HG03571 (cell line): ENCODE data around the gene ABCF1.

ENCODE experiments used
- ATAC-seq: cut with Tn5 transposase; IDR thresholded peaks from one replicate; pipeline ENCODE4 v1.9.1; 2021; ENCODE audit not compliant: unreplicated experiment

Gene ABCF1

DNA sequence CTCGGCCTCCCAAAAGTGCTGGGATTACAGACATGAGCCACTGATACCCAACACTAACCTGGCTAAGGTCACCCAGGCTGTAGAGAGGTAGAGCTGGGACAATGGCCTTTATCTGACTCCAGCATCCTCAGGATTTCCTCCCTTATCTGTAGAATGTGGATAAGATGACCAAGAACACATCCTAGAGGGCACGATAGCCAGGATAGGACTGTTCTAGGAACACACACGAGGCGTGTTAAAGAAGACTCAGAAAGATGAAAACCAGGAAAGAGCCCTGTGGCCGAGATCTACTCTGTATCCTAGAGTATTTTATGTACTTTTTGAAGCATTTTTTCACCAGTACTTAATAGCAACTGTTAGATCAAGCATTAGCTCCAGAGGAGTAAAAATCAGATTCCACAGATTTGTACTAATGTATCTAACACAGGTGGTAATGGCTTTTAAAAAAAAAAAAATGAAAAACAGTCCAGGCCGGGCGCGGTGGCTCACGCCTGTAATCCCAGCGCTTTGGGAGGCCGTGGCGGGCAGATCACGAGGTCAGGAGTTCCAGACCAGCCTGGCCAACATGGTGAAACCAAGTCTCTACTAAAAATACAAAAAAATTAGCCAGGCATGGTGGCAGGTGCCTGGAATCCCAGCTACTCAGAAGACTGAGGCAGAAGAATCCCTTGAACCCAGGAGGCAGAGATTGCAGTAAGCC is 28.5 kb downstream of the ABCF1 start:
- no peak for ATAC-seq

DNA sequence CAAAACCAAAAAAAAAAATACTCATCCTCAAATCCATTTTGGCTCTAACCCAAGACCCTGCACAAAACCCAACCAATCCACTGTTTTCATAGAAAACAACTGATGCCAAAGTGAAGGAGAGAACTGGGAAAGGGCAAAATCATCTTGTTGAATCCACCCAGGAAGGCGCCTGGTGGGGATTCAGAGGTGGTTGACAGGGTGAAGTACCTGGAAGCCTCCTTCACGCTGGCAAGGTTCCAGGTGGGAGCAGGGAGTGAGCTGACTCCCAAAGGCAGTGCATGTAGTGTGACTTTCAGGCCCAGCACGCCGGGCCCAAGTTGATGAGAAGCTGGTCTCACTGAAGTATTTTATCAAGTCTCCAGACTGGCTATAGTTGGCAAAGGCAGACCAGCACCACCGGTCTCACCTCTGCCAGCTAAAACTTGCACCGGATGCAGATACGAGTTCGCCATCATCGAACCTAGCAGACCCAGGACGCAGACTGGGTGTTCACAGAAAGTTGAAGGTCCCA is 29.3 kb downstream of the ABCF1 start:
- ATAC-seq: no peak

DNA sequence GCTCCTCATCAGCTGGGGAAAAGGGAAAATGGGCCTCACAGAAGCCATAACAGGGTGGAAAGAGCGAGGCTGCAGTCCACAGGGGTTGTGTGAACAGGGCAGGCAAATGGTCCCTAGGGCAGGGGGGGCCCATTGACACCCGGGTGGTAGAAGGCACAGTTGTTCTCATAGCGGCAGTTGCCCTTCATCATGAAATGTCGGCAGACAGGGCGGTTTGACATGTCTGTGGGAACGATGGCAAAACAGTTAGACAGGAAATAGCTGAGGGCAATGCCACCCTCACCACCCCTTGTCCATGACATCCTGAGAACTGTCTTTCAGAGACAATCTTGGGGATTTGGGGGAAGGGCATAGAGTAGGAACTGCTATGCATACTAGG is 30.2 kb downstream of the ABCF1 start:
- no peak for ATAC-seq

DNA sequence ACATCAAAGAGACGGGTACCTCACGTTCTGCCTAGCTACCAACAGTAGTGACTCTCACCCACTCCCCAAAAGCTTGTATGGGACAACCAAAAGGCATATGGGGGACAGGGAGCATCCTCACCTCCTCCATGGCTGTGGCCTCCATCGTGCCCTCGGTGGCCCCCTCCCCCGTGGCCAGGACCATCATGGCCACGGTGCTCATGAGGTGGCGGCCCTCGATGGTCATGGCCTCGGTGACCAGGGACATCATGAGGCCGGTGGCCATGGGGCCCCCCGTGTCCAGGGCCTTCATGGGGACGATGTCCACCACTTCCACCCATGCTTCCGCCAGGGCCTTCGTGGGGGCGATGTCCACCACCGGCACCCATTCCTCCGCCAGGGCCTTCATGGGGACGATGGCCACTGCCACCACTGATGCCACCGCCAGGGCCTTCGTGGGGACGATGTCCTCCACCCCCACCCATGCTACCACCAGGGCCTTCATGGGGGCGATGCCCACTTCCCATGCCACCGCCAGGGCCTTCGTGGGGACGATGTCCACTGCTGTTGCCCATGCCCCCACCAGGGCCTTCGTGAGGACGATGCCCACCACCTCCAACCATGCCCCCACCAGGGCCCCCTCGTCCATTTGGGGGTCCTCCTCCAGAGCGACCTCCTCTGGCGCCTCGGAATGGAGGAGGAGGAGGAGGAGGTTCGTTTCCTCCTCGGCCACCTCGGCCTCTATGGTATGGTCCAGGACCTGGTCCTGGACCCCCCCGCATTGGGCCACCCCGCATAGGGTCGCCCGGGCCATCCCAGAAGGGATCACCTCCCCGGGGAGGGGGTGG is 30.8 kb downstream of the ABCF1 start:
- no peak for ATAC-seq

DNA sequence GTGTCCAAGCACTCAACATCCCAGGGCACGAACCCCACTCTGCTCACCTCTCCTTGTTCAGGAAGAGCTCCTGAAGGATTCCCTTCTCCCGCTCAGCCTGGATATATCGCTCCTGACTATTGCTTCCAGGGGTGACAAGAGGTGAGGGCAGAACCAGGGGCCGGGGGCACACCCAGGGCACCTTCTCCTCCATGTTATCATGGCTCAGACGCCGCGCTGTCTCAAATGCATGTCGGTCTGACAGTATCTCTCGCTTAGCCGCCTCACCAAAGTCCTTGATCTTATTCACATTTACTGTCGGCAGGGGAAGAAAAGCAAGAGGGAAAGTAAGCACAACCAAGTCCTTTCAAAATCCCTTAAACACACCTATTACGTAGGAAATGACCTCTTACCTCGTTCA is 32.7 kb downstream of the ABCF1 start:
- no peak for ATAC-seq

DNA sequence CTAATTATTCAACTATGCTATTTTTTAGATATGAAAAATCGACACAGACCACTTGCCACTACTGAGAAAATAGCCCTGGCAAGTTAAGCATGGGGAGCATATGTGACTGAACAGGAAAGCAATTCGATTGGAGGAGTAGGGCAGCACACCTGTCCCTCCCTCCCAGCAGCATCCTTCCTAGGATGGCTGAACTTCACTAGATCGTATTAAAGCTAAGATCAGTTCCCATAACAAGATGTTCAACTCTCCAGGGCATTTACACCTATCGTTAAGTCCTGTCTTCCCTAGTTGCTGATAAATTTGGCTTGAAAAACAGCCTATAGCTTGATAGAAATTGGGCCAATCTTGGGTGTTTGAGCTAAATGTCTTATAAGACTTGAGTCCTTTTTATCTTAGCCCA is 38.8 kb downstream of the ABCF1 start:
- ATAC-seq: no peak

DNA sequence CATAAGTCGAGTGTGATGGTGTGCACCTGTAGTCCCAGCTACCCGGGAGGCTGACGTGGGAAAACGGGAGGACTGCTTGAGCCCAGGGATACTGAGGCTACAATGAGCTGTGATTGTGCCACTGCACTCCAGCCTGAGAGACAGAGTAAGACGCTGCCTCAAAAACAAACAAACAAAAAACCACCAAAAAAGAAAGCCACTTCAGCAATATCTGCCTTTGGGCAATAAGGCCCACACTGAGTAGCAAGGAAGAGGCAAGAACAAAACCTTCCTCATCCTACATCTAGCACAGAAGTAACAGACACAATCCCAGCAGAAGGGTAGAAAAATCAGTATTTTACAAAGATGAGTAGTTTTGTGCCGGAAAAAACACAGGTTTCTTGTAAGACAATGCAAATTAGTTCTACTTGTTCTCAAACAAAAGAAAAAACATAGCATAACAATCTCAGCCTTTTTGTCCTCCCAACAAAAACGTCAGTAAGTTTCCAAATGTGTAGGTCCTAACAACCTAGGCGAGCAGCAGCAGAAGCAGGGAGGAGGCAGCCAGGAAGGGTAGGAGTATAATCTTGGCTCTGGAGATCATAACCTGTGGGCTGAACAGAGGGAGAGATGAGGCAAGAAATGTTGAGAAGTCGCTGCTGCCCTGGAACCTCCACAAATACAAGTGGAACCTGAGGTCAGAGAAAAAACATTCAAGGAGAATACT is 40.1 kb downstream of the ABCF1 start:
- no peak for ATAC-seq

DNA sequence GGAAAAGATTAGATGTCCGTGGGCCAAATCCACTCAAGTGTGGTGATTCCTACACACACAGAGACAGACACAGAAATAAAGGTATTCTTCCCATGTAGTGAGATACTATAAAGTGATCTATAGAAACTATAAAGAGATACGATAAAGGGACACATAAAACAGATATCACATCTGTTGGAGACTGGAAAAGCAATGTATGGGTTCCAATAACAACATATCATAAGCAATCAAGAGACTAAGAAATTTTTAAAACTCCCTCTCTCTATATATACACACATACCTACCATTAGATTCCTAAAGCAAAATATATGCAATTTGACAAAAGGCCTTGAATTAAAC is 40.6 kb downstream of the ABCF1 start:
- no peak for ATAC-seq

DNA sequence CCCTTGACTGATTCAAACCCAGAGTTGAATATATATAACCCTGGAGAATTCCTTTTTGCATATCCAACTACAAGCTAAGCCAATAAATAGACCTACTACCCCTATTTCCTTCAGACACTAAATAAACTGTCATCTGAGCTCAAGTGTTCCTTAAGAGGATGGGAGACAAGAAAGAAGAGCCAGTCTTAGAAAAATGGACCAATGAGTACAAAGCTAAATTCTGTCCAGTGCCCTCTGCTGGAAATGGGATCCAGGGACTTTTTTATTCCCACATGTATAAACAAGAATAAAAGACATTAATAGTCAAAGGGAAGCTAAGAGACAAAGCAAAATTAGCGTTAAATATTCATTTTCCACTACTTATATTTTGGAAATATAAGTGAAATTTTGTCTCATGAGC is 41.0 kb downstream of the ABCF1 start:
- no peak for ATAC-seq

DNA sequence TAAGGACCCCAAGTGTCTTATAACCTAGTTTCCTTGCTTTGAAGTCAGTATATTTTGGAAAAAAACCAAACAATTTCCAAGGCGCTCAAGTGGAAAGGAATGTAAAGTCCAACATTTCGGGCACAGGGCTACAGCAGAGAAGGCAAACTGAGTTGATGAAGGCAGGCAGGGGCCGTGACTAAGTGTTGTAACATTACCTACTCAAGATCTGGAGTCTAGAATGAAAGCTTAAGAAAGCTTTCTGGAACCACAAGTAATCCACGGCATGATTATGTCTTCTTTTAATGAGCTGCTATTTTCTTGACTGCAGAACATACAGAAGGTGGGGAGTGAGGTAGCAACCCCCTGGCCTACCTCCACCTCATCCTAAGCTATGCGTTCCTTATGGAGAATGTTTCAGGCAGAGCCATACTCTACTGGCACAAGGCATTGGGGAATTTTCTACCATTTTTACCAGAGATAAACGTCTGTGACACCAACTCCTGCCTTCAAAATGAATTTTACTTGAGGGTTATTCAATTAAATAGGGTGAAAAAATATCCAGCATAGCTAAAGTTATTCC is 41.5 kb downstream of the ABCF1 start:
- ATAC-seq: no peak

DNA sequence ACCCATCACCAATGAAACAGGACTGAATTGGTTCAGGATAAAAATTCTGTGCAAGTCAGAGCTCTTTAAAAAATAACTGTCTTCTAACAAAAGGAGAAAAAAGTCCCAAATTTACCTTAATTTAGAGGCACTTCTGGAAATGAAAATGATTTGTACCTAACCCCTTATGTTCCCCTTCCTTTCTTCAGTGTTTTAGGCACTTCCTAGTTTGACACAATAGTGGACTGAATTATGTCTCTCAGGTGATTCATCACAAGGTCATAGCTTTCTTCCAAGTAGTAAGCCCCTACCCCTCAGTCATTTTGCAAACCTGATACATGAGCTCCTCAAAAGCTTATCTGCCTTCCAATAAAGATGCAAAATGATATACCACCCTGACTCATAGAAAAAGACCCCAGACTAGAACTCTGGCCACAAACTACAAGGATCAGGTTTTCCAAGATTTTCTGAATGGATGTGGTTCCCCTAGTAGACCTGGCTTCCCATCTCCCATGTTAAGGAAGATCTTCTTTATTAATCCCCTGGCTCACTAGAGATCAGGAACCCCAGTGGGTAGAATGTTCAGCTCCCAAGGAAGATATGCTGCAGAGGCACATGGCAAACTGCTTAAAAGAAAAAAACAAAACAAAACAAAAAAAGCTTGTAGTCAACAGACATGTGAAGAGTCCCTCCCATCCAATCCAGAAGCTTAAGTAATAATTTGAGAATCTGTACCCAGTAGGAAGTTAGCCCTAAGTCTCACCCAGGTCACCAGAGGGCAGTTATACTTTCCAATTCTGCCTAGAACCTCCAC is 42.2 kb downstream of the ABCF1 start:
- ATAC-seq: no peak

DNA sequence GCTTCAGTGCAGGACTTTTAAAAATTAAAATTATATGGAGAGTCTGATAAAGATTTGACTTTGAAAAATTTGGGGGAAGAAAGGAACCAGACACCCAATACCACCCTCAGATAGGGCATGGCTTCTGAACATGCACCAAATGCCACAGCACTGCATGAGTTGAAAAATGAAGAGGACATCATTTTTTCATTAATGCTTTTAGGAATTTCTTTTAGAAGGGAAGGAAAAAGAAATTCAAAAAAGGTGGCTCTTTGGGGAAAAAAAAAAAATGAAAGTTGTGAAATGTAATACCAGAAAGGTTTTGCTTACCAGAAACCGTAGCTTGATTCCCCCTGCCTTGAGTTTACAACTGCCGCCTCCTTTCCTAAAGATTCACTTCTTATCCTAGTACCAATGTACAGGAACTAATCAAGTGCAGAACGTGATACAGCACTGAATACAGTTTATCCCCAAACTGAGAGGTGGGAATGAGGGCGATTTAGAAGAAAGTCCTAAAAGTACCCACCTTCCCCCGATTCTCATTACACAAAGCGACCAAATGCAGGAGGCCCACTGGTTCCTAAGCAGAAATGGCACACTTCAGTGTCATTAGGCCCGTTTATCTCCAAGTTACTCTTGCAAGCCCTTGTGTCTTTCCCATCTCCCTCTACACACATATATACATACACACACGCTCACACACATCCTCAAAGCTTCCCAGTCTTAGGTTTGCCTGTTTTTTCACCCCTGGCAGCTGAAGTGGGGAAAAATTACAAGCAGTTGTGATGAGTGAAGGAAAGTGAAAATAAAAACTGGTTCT is 43.0 kb downstream of the ABCF1 start:
- no peak for ATAC-seq

DNA sequence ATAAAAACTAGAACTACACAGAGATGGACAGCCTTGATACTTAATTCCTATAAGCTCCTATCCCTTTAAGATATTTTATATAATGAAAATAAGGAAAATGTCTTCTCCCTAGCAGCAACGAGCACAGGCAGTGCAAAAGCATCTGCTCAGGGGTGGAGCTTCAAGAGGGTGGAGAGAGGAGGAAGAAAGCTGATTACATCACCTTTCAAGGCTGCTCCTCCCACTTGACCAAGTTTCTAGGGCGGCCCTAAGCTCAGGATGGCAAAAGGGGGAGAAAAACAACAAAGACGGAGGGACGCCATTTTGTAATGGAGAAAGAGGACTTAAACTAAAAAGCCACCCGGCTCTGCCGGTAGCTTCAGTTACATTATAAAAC is 43.6 kb downstream of the ABCF1 start:
- peak; percentile 42 for ATAC-seq

DNA sequence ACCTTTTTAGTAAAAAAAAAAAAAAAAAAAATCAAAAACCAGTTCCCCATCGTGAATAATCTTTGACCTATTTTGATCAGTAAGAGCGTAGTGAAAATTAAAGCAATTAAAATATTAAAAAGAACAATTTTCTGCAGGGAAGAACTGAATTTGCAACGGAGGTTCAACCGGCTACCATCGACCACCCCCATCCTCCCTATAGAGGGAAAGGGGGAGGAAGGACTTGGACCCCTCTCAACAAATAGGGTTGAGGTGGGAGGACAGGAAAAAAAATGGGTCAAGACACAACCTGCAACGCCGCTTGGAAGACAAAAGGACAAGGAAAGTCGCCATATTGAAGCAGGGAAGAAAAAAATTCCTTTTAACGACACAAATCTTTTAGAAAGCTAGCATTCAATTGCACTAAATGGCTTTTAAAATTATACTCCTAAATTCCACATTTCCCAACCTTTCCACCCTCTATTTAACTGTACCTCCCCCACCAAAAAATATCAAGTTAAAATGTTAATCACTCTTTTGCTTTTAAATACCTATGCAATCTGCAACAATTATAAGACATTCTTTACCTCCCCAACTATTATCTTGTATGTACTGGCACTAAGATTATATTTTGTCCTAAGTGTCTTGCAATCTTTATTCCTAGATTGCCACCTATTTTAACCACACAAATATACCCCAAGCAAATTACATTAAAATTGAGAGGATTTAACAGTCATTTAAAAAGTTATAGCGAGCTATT is 44.1 kb downstream of the ABCF1 start:
- ATAC-seq: no peak

DNA sequence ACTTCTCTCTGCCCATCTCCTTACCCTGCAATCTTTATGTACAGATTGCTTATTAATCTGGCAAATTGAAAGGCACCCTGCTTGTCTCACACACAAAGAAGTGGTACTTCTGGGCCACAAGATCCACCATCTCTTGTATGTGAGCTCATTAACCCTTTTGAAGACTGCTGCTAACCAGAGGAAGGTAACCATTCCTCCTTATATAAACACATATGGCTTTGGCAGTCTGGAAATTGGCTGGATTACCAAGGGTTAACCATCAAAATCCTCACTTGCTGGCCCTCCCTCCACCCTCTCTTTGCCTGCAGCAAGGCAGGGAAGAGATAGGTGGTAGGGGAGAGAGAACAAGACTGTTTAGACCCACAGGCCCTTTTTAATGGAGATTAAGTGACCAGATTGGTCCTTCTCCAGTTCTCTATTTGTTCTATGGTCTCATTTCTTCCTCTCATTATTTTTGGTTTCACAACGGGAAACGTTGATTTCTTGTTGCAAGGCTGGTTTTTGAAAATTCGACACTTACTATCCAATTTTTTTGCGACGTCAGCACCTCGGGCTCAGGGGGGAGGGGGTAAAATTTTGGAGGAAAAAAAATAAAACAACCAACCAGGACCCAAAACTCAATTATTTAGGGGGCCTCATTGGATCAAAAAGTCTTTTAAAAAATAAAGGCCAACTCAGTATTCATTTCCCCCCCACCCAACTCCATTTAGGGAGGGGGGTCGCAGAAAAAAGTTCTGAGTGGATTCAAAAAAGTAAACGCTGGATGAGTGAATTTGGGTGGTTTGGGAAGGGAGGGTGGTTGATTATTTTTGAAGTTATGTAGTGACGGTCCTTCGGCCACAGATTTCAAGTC is 44.9 kb downstream of the ABCF1 start:
- no peak for ATAC-seq

DNA sequence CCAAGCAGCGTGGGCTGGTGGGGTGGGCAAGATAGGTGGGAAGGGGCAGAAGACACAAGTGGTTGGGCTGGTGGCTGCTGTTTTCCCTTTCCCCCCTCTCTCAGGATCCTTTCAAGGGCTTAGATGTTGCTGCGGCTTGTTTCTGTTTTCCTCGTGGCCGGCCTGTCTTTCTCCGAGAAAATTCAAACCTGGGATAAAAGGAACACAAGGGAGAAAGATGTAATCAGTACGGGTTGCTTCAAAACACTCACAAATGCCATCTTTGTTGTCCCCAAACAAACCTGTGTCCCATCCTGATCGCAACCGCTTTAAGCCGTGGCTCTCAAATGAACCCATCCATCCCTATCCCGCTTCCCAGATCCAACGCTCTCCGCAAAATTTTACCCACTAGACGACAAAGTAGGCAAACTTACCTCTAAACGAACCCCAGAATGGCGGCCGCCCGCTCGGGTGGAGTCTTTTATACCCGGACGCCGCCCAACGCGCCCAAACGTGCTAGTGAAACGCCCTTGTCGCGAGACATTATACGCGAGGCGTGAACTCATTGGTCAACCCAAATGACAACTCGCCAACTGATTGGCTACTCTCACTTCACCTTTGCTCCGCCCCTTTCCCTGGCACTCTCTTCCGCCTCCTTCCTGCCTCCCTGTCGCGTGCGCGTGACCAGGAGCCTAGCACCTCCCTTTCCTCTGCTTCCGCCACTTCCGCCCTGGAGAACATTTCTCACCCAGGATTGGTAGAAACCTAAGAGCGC is 45.7 kb downstream of the ABCF1 start, which contains the start of gene PPP1R10:
Gene PPP1R10 (minus strand): TSS at position 433 of the 754 bp plus-strand sequence. CDS start 7,299 bp downstream, outside the sequence.
- peak; percentile 68 for ATAC-seq

DNA sequence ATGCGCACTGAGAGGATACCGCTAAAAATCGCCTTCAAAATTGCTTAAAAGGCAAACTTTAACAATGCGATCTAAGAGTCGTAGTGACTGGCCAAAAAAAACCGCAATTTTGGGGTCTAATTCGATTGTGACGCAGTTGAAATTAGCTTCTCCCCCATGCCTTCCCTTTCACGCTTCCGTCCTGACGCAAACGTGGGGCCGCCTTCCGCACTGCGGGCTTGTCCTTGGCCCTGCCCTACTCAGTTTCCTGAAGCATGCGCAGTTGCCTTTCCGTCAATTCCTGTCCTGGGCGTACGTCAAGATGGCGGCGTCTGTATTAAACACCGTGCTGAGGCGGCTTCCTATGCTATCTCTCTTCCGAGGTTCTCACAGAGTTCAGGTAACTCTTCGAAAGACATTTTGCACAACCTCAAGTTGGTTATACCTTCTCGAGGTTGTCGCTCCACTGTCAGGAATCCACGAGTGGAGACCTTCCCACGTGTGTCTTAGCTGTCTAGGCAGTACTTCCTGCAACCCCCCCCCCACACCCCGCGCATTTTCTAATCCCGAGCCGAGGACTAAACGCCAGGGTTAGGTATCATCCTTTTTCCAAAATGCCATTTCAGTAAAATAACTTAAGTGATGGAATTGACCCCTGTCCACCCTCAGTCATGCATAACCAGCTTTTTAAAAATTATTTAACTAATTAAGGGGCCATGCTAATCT is 46.5 kb downstream of the ABCF1 start, which contains the start of gene MRPS18B:
Gene MRPS18B (plus strand): TSS at position 276 of the 705 bp plus-strand sequence. CDS start 26 bp downstream, at position 302.
- peak; percentile 63 for ATAC-seq
